Measurements from ENCODE around the gene DCAF5.
"Not testable (repeated sequence)": the region's sequence is repeated elsewhere in the genome, so short reads cannot be mapped to it uniquely, and the experiment has no call there.

DCAF5 gene

DNA sequence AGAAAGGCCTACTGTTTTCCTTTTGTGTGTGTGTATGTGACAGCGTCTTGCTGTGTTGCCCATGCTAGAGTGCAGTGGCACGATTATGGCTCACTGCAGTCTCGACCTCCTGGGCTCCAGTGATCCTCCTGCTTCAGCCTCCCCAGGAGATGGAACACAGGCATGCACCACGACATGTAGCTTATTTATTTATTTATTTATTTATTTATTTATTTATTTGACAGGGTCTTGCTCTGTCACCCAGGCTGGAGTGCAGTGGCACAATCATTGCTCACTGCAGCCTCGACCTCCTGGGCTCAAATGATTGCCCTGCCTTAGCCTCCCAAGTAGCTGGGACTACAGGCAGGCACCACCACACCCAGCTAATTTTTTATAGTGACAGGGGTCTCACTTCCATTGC is 75.7 kb downstream of the DCAF5 start:
- not testable (repeated sequence) for H2AFZ ChIP-seq (ENCODE audit: low read length); H3K23ac ChIP-seq (ENCODE audit: low read depth, low read length, poor library complexity); H3K27ac ChIP-seq (replicated peaks; ENCODE audit: low read length); H2AK5ac ChIP-seq (ENCODE audit: low read depth, low read length); H3K4me3 ChIP-seq (ENCODE audit: low read length in 2 of 2); H2BK12ac ChIP-seq (ENCODE audit: low read length); H3K14ac ChIP-seq (ENCODE audit: low read length); H3K9me3 ChIP-seq (replicated peaks in 1 of 2; ENCODE audit: control insufficient read depth in 2 of 2, insufficient read depth in 1 of 2, low read depth in 1 of 2, low read length in 2 of 2); H3K18ac ChIP-seq (ENCODE audit: low read length); H3K79me1 ChIP-seq (ENCODE audit: low read depth, low read length); H3K4ac ChIP-seq (ENCODE audit: low read length); H2BK15ac ChIP-seq (ENCODE audit: low read length); H2BK120ac ChIP-seq (ENCODE audit: low read depth, low read length); H2BK5ac ChIP-seq (ENCODE audit: low read length); H3K27me3 ChIP-seq (ENCODE audit: control insufficient read depth in 3 of 3, insufficient read depth in 3 of 3, low read depth in 1 of 3, low read length in 3 of 3); DNase-seq (ENCODE audit: low spot score); H4K8ac ChIP-seq (ENCODE audit: low read depth, low read length); H4K91ac ChIP-seq (ENCODE audit: low read depth, low read length, poor library complexity); H3K4me2 ChIP-seq (ENCODE audit: insufficient read depth, low read length, poor library complexity, severe bottlenecking); H3K4me1 ChIP-seq (ENCODE audit: control insufficient read depth in 2 of 2, insufficient read depth in 1 of 2, low read depth in 1 of 2, low read length in 2 of 2); H3K9ac ChIP-seq (ENCODE audit: low read depth, low read length, poor library complexity)
- WGBS, 2 donors (ENCODE audit: extremely low coverage in 2 of 2, insufficient read length in 2 of 2, insufficient replicate concordance in 1 of 2), result no CpG with 5 or more reads among the region's 5 CpGs
- peaks cover 0 to 58% of the 10 kb centered on the region in 2 donors for H3K36me3 ChIP-seq (replicated peaks in 1 of 2; ENCODE audit: control insufficient read depth in 2 of 2, insufficient read depth in 2 of 2, low read length in 2 of 2)

DNA sequence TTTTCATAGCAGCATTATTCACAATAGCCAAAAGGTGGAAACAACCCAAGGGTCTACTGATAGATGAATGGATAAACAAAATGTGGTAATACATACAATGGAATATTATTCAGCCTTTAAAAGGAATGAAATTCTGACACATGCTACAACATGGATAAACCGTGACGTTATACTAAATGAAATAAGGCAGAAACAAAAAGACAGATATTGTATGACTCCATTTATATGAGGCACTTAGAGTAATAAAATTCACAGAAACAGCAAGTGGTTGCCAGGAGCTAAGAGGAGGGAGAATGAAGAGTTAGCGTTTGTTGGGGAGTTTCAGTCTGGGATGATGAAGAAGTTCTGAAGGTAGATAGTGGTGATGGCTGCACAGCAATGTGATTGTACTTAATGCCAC is 76.6 kb downstream of the DCAF5 start:
- no peak overlapping the region for H3K4me3 ChIP-seq (ENCODE audit: low read length in 2 of 2)
- H2BK15ac ChIP-seq (ENCODE audit: low read length), result no peak overlapping the region
- H3K79me1 ChIP-seq (ENCODE audit: low read depth, low read length), result no peaks in the 10 kb centered on the region
- no peak overlapping the region for H2AK5ac ChIP-seq (ENCODE audit: low read depth, low read length)
- H2BK5ac ChIP-seq (ENCODE audit: low read length), result no peak overlapping the region
- H3K9ac ChIP-seq (ENCODE audit: low read depth, low read length, poor library complexity), result no peak overlapping the region
- no peak overlapping the region for H2BK12ac ChIP-seq (ENCODE audit: low read length)
- H4K8ac ChIP-seq (ENCODE audit: low read depth, low read length), result no peak overlapping the region
- H2AFZ ChIP-seq (ENCODE audit: low read length), result no peak overlapping the region
- no peak overlapping the region for H3K18ac ChIP-seq (ENCODE audit: low read length)
- H3K27me3 ChIP-seq (ENCODE audit: control insufficient read depth in 3 of 3, insufficient read depth in 3 of 3, low read depth in 1 of 3, low read length in 3 of 3), result no peaks in the 10 kb centered on the region
- no peak overlapping the region for H3K4ac ChIP-seq (ENCODE audit: low read length)
- H3K27ac ChIP-seq (replicated peaks; ENCODE audit: low read length), result no peak overlapping the region
- H3K9me3 ChIP-seq (replicated peaks in 1 of 2; ENCODE audit: control insufficient read depth in 2 of 2, insufficient read depth in 1 of 2, low read depth in 1 of 2, low read length in 2 of 2), result no peaks in the 10 kb centered on the region
- H3K14ac ChIP-seq (ENCODE audit: low read length), result no peak overlapping the region
- H2BK120ac ChIP-seq (ENCODE audit: low read depth, low read length), result no peak overlapping the region
- peaks cover 0 to 60% of the 10 kb centered on the region in 2 donors for H3K36me3 ChIP-seq (replicated peaks in 1 of 2; ENCODE audit: control insufficient read depth in 2 of 2, insufficient read depth in 2 of 2, low read length in 2 of 2)
- no peak overlapping the region for H3K23ac ChIP-seq (ENCODE audit: low read depth, low read length, poor library complexity)
- DNase-seq (ENCODE audit: low spot score), result no peak
- H4K91ac ChIP-seq (ENCODE audit: low read depth, low read length, poor library complexity), result no peak overlapping the region
- no CpG with 5 or more reads among the region's 3 CpGs for WGBS, 2 donors (ENCODE audit: extremely low coverage in 2 of 2, insufficient read length in 2 of 2, insufficient replicate concordance in 1 of 2)
- H3K4me2 ChIP-seq (ENCODE audit: insufficient read depth, low read length, poor library complexity, severe bottlenecking), result no peak overlapping the region
- H3K4me1 ChIP-seq (ENCODE audit: control insufficient read depth in 2 of 2, insufficient read depth in 1 of 2, low read depth in 1 of 2, low read length in 2 of 2), result peaks cover 4 to 5% of the 10 kb centered on the region in 2 donors

DNA sequence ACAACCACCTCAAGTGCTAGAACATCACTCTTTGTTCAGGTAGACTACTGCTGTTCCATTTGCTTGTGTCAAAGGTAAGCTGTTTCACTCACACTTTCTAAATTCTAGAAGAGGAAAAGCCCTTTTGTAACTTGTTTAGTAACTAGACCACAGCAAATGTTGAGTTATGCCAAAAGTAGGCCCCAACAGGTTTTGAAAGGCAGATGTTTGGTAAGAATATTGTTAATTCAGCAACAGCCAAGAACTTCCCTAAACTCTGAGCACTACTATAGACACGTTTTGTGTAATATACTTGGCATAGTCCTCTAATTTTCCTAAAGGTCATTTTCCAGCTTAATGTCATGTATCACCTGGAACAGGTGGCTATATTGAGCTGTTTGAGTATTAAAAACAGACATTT is 79.0 kb downstream of the DCAF5 start:
- no peak overlapping the region for H2AK5ac ChIP-seq (ENCODE audit: low read depth, low read length)
- H3K4me1 ChIP-seq (ENCODE audit: control insufficient read depth in 2 of 2, insufficient read depth in 1 of 2, low read depth in 1 of 2, low read length in 2 of 2), result peaks cover 0 to 2% of the 10 kb centered on the region in 2 donors
- no peaks in the 10 kb centered on the region for H3K27me3 ChIP-seq (ENCODE audit: control insufficient read depth in 3 of 3, insufficient read depth in 3 of 3, low read depth in 1 of 3, low read length in 3 of 3)
- H3K9me3 ChIP-seq (replicated peaks in 1 of 2; ENCODE audit: control insufficient read depth in 2 of 2, insufficient read depth in 1 of 2, low read depth in 1 of 2, low read length in 2 of 2), result no peaks in the 10 kb centered on the region
- no peak for DNase-seq (ENCODE audit: low spot score)
- no peak overlapping the region for H2BK5ac ChIP-seq (ENCODE audit: low read length)
- H3K36me3 ChIP-seq (replicated peaks in 1 of 2; ENCODE audit: control insufficient read depth in 2 of 2, insufficient read depth in 2 of 2, low read length in 2 of 2), result peaks cover 2 to 73% of the 10 kb centered on the region in 2 donors
- no peak overlapping the region for H4K8ac ChIP-seq (ENCODE audit: low read depth, low read length)
- H2BK12ac ChIP-seq (ENCODE audit: low read length), result no peak overlapping the region
- no CpG with 5 or more reads among the region's 1 CpG for WGBS, 2 donors (ENCODE audit: extremely low coverage in 2 of 2, insufficient read length in 2 of 2, insufficient replicate concordance in 1 of 2)
- no peak overlapping the region for H3K4me3 ChIP-seq (ENCODE audit: low read length in 2 of 2)
- H3K4ac ChIP-seq (ENCODE audit: low read length), result no peak overlapping the region
- H2BK15ac ChIP-seq (ENCODE audit: low read length), result no peak overlapping the region
- no peak overlapping the region for H2AFZ ChIP-seq (ENCODE audit: low read length)
- H3K14ac ChIP-seq (ENCODE audit: low read length), result no peak overlapping the region
- no peak overlapping the region for H2BK120ac ChIP-seq (ENCODE audit: low read depth, low read length)
- no peak overlapping the region for H3K9ac ChIP-seq (ENCODE audit: low read depth, low read length, poor library complexity)
- no peaks in the 10 kb centered on the region for H3K79me1 ChIP-seq (ENCODE audit: low read depth, low read length)
- H4K91ac ChIP-seq (ENCODE audit: low read depth, low read length, poor library complexity), result no peak overlapping the region
- no peak overlapping the region for H3K27ac ChIP-seq (replicated peaks; ENCODE audit: low read length)
- H3K23ac ChIP-seq (ENCODE audit: low read depth, low read length, poor library complexity), result no peak overlapping the region
- H3K18ac ChIP-seq (ENCODE audit: low read length), result no peak overlapping the region
- H3K4me2 ChIP-seq (ENCODE audit: insufficient read depth, low read length, poor library complexity, severe bottlenecking), result no peak overlapping the region

DNA sequence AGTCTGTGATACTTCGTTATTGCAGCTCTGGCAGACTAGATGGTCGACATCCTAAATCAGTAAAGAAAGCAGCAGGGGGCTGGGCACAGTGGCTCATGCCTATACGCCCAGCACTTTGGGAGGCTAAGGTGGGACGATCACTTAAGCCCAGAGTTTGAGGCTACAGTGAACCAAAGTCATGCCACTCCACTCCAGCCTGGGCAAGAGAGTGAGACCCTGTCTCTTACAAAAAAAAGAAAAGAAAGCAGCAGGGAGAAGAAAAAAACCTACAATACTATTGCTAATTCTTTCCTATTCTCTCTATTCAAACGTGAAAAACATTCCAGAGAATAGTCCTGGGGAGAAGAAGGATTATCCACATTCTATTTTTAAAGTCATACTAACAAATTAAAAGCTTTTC is 79.5 kb downstream of the DCAF5 start:
- Histone ChIP-seq H3K9me3 (replicated peaks in 1 of 2; ENCODE audit: control insufficient read depth in 2 of 2, insufficient read depth in 1 of 2, low read depth in 1 of 2, low read length in 2 of 2) (no peaks in the 10 kb centered on the region), H3K27me3 (ENCODE audit: control insufficient read depth in 3 of 3, insufficient read depth in 3 of 3, low read depth in 1 of 3, low read length in 3 of 3) (no peaks in the 10 kb centered on the region), H3K4ac (ENCODE audit: low read length) (no peak overlapping the region), H2BK15ac (ENCODE audit: low read length) (no peak overlapping the region), H3K27ac (replicated peaks; ENCODE audit: low read length) (no peak overlapping the region), H2BK5ac (ENCODE audit: low read length) (no peak overlapping the region), H3K9ac (ENCODE audit: low read depth, low read length, poor library complexity) (no peak overlapping the region), H2AK5ac (ENCODE audit: low read depth, low read length) (no peak overlapping the region), H3K36me3 (replicated peaks in 1 of 2; ENCODE audit: control insufficient read depth in 2 of 2, insufficient read depth in 2 of 2, low read length in 2 of 2) (peaks cover 2 to 76% of the 10 kb centered on the region in 2 donors), H3K4me1 (ENCODE audit: control insufficient read depth in 2 of 2, insufficient read depth in 1 of 2, low read depth in 1 of 2, low read length in 2 of 2) (peaks cover 0 to 2% of the 10 kb centered on the region in 2 donors), H3K79me1 (ENCODE audit: low read depth, low read length) (no peaks in the 10 kb centered on the region), H3K4me2 (ENCODE audit: insufficient read depth, low read length, poor library complexity, severe bottlenecking) (no peak overlapping the region), H3K4me3 (ENCODE audit: low read length in 2 of 2) (no peak overlapping the region), H2AFZ (ENCODE audit: low read length) (no peak overlapping the region), H2BK12ac (ENCODE audit: low read length) (no peak overlapping the region), H4K91ac (ENCODE audit: low read depth, low read length, poor library complexity) (no peak overlapping the region), H2BK120ac (ENCODE audit: low read depth, low read length) (no peak overlapping the region), H3K18ac (ENCODE audit: low read length) (no peak overlapping the region), H4K8ac (ENCODE audit: low read depth, low read length) (no peak overlapping the region), H3K23ac (ENCODE audit: low read depth, low read length, poor library complexity) (no peak overlapping the region), H3K14ac (ENCODE audit: low read length) (no peak overlapping the region)
- WGBS, 2 donors (ENCODE audit: extremely low coverage in 2 of 2, insufficient read length in 2 of 2, insufficient replicate concordance in 1 of 2), result no CpG with 5 or more reads among the region's 5 CpGs
- DNase-seq (ENCODE audit: low spot score), result no peak

Data from neuronal stem cell (in vitro differentiated cells).